Measurements from ENCODE around the gene VPREB1. TPM values are rescaled to one million over a fixed set of nuclear protein-coding genes. Genes with fewer than 3 reads are reported as not detected.
"Not testable (repeated sequence)": the region's sequence is repeated elsewhere in the genome, so short reads cannot be mapped to it uniquely, and the experiment has no call there.

VPREB1 gene
- total and polyA plus RNA-seq, 3 experiments from 2014 or later, result not detected

DNA sequence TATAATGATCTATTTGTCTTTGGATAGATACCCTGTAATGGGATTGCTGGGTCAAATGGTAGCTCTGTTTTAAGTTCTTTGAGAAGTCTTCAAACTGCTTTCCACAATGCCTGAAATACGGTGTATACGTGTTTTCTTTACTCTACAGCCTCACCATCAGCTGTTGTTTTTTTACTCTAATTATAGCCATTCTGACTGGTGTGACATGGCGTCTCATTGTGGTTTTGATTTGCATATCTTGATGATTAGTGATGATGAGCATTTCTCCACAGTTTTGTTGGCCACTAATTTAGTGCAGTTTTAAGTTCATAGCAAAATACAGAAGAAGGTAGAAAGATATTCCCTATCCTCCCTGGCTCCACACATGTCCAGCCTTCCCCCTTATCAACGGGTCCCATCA is 26.3 kb upstream of the VPREB1 start:
- CTCF ChIA-PET, result no interaction called here
- H3K27me3 Mint-ChIP-seq, result no peaks in the 10 kb centered on the region
- H3K27ac Mint-ChIP-seq, result no peak overlapping the region

DNA sequence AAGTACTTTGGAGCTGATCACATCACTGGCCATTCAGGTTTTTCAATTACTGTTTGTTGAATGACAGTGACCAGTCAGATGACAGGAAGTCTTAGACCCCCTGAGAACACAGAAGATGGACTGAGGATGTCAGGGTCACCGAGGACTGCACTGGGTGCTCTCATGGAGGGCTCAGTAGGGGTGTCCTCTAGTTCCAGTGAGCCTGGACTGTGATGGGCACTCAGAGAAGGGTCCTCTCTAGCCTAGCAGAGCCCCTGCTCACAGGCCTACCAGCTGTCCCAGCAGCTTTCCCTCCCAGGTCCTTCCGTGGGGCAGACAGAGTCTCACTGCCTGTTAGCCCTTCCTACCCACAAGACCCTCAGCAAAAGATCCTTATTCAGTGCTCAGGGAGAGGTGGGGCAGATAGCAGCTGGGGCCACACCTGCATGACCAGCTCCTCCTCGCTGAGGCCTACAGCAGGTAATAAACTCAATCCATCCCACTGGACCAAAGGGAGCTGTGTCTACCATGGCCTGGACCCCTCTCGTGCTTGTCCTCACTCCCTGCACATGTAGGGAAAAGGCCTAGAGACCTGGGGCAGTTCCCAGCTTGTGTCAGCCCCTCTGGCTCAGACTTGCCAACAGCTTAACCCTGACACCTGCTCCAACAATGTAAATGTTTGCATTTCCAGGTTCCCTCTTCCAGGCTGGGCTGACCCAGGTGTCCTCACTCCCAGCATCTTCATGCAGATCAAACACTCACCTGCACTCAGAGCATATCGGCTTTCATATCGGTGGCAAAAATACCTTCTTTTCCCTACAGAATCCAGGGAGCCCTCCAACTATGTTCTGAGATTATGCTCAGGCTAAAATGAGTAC is 25.2 kb upstream of the VPREB1 start:
- Mint-ChIP-seq H3K4me1 (no peaks in the 10 kb centered on the region), H3K36me3 (no peaks in the 10 kb centered on the region), H3K9me3 (no peaks in the 10 kb centered on the region), H3K4me3 (no peak overlapping the region), H3K27ac (peak overlapping the region in 1 of 8 donors; percentile 27), H3K27me3 (no peaks in the 10 kb centered on the region)
- Histone ChIP-seq H3K27me3 (ENCODE audit: insufficient read depth, low read length, poor library complexity, severe bottlenecking) (no peaks in the 10 kb centered on the region), H3K4me3 (ENCODE audit: low read length) (no peak overlapping the region), H3K9me3 (ENCODE audit: low read length) (no peaks in the 10 kb centered on the region), H3K27ac (ENCODE audit: low read depth, low read length) (no peak overlapping the region), H3K36me3 (ENCODE audit: insufficient read depth, low read length) (no peaks in the 10 kb centered on the region), H3K4me1 (ENCODE audit: insufficient read depth, low read length) (no peaks in the 10 kb centered on the region)
- ChIA-PET CTCF (no interaction called here), POLR2A (no interaction called here)
- no peak for DNase-seq

More for the DNA sequence above, 26.3 kb upstream of the VPREB1 start:
- Histone ChIP-seq H3K4me1 (ENCODE audit: insufficient read depth, low read length) (no peaks in the 10 kb centered on the region), H3K9me3 (ENCODE audit: low read length) (no peaks in the 10 kb centered on the region), H3K4me3 (ENCODE audit: low read length) (no peak overlapping the region), H3K36me3 (ENCODE audit: insufficient read depth, low read length) (no peaks in the 10 kb centered on the region), H3K27me3 (ENCODE audit: insufficient read depth, low read length, poor library complexity, severe bottlenecking) (no peaks in the 10 kb centered on the region), H3K27ac (ENCODE audit: low read depth, low read length) (no peak overlapping the region)
- H3K9me3 Mint-ChIP-seq, result no peaks in the 10 kb centered on the region
- DNase-seq, result no peak
- no peak overlapping the region for H3K4me3 Mint-ChIP-seq
- no peaks in the 10 kb centered on the region for H3K4me1 Mint-ChIP-seq
- POLR2A ChIA-PET, result no interaction called here
- no peaks in the 10 kb centered on the region for H3K36me3 Mint-ChIP-seq

DNA sequence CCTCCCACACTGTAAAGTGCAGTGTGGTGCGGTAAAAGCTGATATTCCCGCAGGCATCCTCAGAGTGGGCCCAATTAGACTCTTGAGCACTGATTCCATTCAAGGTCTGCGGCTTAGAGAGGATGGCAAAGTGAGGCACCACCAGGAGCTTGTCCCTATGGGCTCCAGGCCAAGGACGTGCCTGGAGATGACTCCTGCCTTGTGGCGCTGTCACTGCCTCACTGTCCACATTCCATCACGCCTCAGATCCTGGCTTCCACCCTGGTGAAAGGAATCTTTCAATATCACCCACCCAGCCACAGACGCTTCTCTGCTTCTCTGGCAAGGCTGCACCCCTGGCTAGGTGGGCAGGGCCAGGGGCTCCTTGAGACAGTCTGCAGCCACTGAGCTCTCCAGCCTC is 23.5 kb upstream of the VPREB1 start:
- H3K4me3 Mint-ChIP-seq; H3K4me1 ChIP-seq (ENCODE audit: insufficient read depth, low read length); H3K9me3 Mint-ChIP-seq; CTCF ChIA-PET; POLR2A ChIA-PET; H3K4me1 Mint-ChIP-seq; H3K27ac Mint-ChIP-seq; H3K9me3 ChIP-seq (ENCODE audit: low read length); H3K36me3 ChIP-seq (ENCODE audit: insufficient read depth, low read length); DNase-seq; H3K27me3 Mint-ChIP-seq; H3K4me3 ChIP-seq (ENCODE audit: low read length); H3K36me3 Mint-ChIP-seq; H3K27me3 ChIP-seq (ENCODE audit: insufficient read depth, low read length, poor library complexity, severe bottlenecking); H3K27ac ChIP-seq (ENCODE audit: low read depth, low read length): not testable (repeated sequence)

DNA sequence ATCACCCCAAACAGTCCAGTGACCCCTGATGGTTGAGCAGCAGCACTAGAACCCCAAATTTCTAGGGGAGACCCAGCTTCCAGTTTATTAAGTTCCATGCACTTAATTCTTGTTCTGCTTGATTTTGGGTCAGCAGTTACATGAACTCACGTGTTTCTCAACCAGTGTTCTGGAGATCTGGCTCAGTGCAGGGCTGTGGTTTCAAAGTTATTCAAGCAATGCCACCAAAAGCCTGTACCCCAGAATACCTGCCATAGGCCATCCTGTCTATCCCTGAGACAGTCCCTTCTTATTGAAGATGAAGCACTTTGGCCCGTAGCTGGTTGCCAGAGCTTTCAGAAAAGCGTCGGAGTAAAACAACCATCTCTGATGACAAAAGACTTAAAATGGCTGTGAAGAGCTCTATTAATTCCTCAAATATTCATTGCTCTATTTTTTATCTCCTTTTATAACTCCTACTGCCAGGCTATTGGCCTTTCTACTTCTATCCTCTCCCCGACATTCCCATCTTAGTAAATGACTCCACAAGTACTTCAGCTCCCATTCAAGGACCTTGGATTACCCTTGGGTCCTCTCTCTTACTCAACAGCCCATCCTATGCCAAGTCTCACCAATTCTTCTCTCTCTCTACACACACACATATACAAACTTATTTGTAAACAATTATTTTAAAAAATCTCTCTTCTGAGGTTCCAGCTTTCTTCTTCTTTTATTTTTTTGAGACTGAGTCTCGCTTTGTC is 18.0 kb upstream of the VPREB1 start:
- Mint-ChIP-seq H3K27ac (no peak overlapping the region), H3K9me3 (no peaks in the 10 kb centered on the region), H3K4me1 (no peaks in the 10 kb centered on the region), H3K36me3 (no peaks in the 10 kb centered on the region), H3K27me3 (peaks cover 0 to 7% of the 10 kb centered on the region in 2 donors), H3K4me3 (no peak overlapping the region)
- no peak for DNase-seq
- no peaks in the 10 kb centered on the region for H3K4me1 ChIP-seq (ENCODE audit: insufficient read depth, low read length)
- no peaks in the 10 kb centered on the region for H3K9me3 ChIP-seq (ENCODE audit: low read length)
- ChIA-PET POLR2A (no interaction called here), CTCF (no interaction called here)
- no peak overlapping the region for H3K27ac ChIP-seq (ENCODE audit: low read depth, low read length)
- H3K4me3 ChIP-seq (ENCODE audit: low read length), result no peak overlapping the region
- H3K36me3 ChIP-seq (ENCODE audit: insufficient read depth, low read length), result no peaks in the 10 kb centered on the region
- H3K27me3 ChIP-seq (ENCODE audit: insufficient read depth, low read length, poor library complexity, severe bottlenecking), result no peaks in the 10 kb centered on the region

DNA sequence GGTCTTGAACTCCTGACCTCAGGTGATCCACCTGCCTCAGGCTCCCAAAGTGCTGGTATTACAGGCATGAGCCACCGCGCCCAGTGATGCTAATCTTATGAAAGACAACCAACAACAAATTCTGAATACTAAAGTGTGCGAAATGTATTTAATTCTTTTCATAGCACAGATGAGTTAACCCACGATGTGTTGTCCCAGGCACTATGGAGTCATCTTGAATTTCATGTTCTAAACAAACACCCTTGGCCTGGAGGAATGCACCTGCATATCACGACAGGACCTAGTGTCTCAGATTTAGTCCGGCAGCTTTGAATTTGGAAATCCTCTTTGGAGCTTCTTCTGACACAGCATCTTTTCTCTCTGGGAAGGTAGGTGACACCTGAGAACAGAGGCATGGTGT is 16.2 kb upstream of the VPREB1 start:
- Mint-ChIP-seq H3K4me1 (no peaks in the 10 kb centered on the region), H3K27ac (no peak overlapping the region), H3K27me3 (peaks cover 1 to 7% of the 10 kb centered on the region in 2 donors), H3K9me3 (no peaks in the 10 kb centered on the region), H3K36me3 (no peaks in the 10 kb centered on the region), H3K4me3 (no peak overlapping the region)
- no peaks in the 10 kb centered on the region for H3K27me3 ChIP-seq (ENCODE audit: insufficient read depth, low read length, poor library complexity, severe bottlenecking)
- H3K27ac ChIP-seq (ENCODE audit: low read depth, low read length), result no peak overlapping the region
- ChIA-PET CTCF (no interaction called here), POLR2A (no interaction called here)
- H3K9me3 ChIP-seq (ENCODE audit: low read length), result no peaks in the 10 kb centered on the region
- no peaks in the 10 kb centered on the region for H3K36me3 ChIP-seq (ENCODE audit: insufficient read depth, low read length)
- no peaks in the 10 kb centered on the region for H3K4me1 ChIP-seq (ENCODE audit: insufficient read depth, low read length)
- DNase-seq, result no peak
- H3K4me3 ChIP-seq (ENCODE audit: low read length), result no peak overlapping the region

DNA sequence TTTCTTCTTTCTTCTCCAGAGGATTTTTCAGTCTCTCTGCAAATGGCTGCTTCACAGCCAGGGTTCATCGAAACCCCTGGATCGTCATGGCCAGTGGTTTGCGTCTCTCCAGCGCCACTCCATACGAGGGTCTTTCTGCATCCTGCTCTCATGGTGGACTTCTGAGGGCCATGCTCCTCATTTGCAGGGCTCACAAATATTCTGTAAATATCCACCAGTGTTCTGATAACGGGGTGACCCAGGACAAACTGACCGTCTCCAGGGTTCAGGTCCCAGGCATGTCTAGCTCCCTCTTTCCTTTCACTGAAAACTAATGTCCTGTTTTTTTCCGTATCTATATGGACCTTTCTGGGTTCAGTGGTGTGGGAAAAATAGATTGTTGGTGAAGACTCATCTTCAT is 15.7 kb upstream of the VPREB1 start:
- Histone ChIP-seq H3K9me3 (ENCODE audit: low read length) (no peaks in the 10 kb centered on the region), H3K27me3 (ENCODE audit: insufficient read depth, low read length, poor library complexity, severe bottlenecking) (no peaks in the 10 kb centered on the region), H3K27ac (ENCODE audit: low read depth, low read length) (no peak overlapping the region), H3K4me3 (ENCODE audit: low read length) (no peak overlapping the region), H3K36me3 (ENCODE audit: insufficient read depth, low read length) (no peaks in the 10 kb centered on the region), H3K4me1 (ENCODE audit: insufficient read depth, low read length) (no peaks in the 10 kb centered on the region)
- Mint-ChIP-seq H3K9me3 (no peaks in the 10 kb centered on the region), H3K36me3 (no peaks in the 10 kb centered on the region), H3K4me3 (no peak overlapping the region), H3K27me3 (peaks cover 2 to 7% of the 10 kb centered on the region in 2 donors), H3K27ac (no peak overlapping the region), H3K4me1 (no peaks in the 10 kb centered on the region)
- ChIA-PET POLR2A (no interaction called here), CTCF (no interaction called here)
- DNase-seq, result no peak

DNA sequence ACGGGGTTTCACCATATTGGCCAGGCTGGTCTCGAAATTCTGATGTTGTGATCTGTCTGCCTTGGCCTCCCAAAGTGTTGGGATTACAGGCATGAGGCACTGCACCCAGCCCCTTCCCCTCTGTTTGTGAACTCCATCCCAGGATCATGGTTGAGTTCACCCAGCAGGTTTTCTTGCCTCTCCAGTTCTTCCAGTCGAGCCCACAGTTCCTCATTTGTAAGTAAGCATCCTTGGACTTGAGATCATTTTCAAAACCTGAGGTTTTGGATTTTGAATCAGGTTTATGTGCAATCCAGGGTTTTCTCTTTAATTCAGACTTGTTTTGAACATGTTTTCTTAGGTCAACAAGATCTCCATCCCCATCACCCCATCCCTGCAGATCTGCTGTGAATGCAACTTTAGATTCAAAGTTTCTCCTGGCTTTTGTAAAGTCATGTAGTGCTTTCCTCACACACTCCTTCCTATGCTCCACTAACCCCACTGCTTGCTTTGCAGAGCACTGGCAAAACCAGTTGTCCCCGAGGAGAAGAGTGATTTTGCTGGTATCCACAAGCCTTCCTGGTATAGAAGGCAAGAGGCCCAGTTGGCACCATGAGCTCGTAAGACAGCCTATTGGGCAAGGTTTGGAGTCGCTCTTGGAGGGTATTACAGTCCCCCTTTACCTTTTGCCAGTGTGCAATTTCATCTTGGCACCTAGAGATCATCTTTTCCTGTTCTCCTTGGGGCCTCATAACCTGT is 14.7 kb upstream of the VPREB1 start:
- no peak overlapping the region for H3K27ac Mint-ChIP-seq
- Histone ChIP-seq H3K36me3 (ENCODE audit: insufficient read depth, low read length) (no peaks in the 10 kb centered on the region), H3K27me3 (ENCODE audit: insufficient read depth, low read length, poor library complexity, severe bottlenecking) (no peaks in the 10 kb centered on the region), H3K4me1 (ENCODE audit: insufficient read depth, low read length) (no peaks in the 10 kb centered on the region), H3K4me3 (ENCODE audit: low read length) (no peak overlapping the region), H3K9me3 (ENCODE audit: low read length) (no peaks in the 10 kb centered on the region), H3K27ac (ENCODE audit: low read depth, low read length) (no peak overlapping the region)
- H3K4me1 Mint-ChIP-seq, result no peaks in the 10 kb centered on the region
- ChIA-PET CTCF (no interaction called here), POLR2A (no interaction called here)
- no peak for DNase-seq
- H3K36me3 Mint-ChIP-seq, result no peaks in the 10 kb centered on the region
- H3K27me3 Mint-ChIP-seq, result peaks cover 3 to 7% of the 10 kb centered on the region in 2 donors
- H3K9me3 Mint-ChIP-seq, result no peaks in the 10 kb centered on the region
- no peak overlapping the region for H3K4me3 Mint-ChIP-seq

DNA sequence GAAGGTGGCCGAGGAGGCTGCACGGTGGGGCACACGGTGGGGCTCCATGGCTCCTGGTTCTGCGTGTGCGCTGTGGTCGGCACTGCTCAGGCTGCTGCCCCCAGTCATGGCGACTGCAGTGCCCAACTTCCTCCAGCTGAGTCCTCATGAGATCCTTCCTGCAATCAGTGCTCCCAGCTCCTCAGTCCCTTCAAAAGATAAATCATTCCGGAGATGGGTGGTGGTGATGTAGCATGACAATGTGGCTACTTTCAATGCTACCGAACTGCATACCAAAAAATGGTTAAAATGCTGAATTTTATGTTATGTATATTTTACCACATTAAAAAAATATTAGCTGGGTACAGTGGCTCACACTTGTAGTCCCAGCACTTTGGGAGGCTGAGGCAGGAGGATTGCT is 14.1 kb upstream of the VPREB1 start:
- H3K9me3 ChIP-seq (ENCODE audit: low read length), result no peaks in the 10 kb centered on the region
- no peak for DNase-seq
- H3K27ac ChIP-seq (ENCODE audit: low read depth, low read length), result no peak overlapping the region
- H3K4me3 Mint-ChIP-seq, result no peak overlapping the region
- ChIA-PET CTCF (no interaction called here), POLR2A (no interaction called here)
- H3K36me3 ChIP-seq (ENCODE audit: insufficient read depth, low read length), result no peaks in the 10 kb centered on the region
- no peak overlapping the region for H3K4me3 ChIP-seq (ENCODE audit: low read length)
- H3K36me3 Mint-ChIP-seq, result no peaks in the 10 kb centered on the region
- H3K4me1 ChIP-seq (ENCODE audit: insufficient read depth, low read length), result no peaks in the 10 kb centered on the region
- no peak overlapping the region for H3K27ac Mint-ChIP-seq
- no peaks in the 10 kb centered on the region for H3K27me3 ChIP-seq (ENCODE audit: insufficient read depth, low read length, poor library complexity, severe bottlenecking)
- H3K4me1 Mint-ChIP-seq, result peaks cover 0 to 1% (median 0%) of the 10 kb centered on the region in 3 donors
- peaks cover 3 to 7% of the 10 kb centered on the region in 2 donors for H3K27me3 Mint-ChIP-seq
- no peaks in the 10 kb centered on the region for H3K9me3 Mint-ChIP-seq

Measured in CD8-positive, alpha-beta memory T cell (primary cell).